K562 (cell line): ENCODE results near the gene SALL3. TPM values are rescaled to one million over a fixed set of nuclear protein-coding genes. Genes with fewer than 3 reads are reported as not detected.

Experiments
- ADNP ChIP-seq: fragments of 200-800 bp; sonication (Bioruptor generic); IDR thresholded peaks from 2 replicates; pipeline ENCODE4 v1.6.1; 2016; ENCODE audit warnings: missing genetic modification characterization, missing compliant biosample characterization
- ATF1 ChIP-seq, 2 experiments: fragments of 450-650 bp in 1 of 2; IDR thresholded peaks; 2 replicates each; pipeline ENCODE4 v1.6.1; 2016; ENCODE audit warnings: missing compliant biosample characterization in 1 of 2, missing genetic modification characterization in 1 of 2
- DDX20 ChIP-seq: fragments of 450-650 bp; IDR thresholded peaks from 2 replicates; pipeline ENCODE4 v1.6.1; 2016; ENCODE audit warnings: missing genetic modification characterization, low read depth, mild to moderate bottlenecking, missing compliant biosample characterization, moderate library complexity
- MAFK ChIP-seq: IDR thresholded peaks from 2 replicates; pipeline ENCODE4 v1.6.1; 2011; ENCODE audit warnings: low read length, improper control_type of control experiment
- PRPF4 ChIP-seq: fragments of 200-400 bp; formaldehyde crosslinking; IDR thresholded peaks from one replicate; pipeline ENCODE4 v1.6.1; 2017; ENCODE audit warnings: low read length, low read depth, mild to moderate bottlenecking; ENCODE audit not compliant: insufficient read depth, poor library complexity, severe bottlenecking
- SETDB1 ChIP-seq: IDR thresholded peaks from one replicate; pipeline ENCODE4 v1.6.1; 2012; ENCODE audit warnings: low read length, control low read depth, inconsistent platforms
- TAF1 ChIP-seq: IDR thresholded peaks from 2 replicates; pipeline ENCODE4 v1.6.1; 2011; ENCODE audit warnings: mild to moderate bottlenecking, low read length, moderate library complexity; ENCODE audit not compliant: insufficient read depth, control insufficient read depth, severe bottlenecking; ENCODE audit errors: extremely low read depth
- ZNF75A ChIP-seq: fragments of 450-650 bp; formaldehyde crosslinking; IDR thresholded peaks from 2 replicates; pipeline ENCODE4 v1.4.0; 2020; ENCODE audit warnings: mild to moderate bottlenecking
- polyA plus RNA-seq, 8 experiments: library from polyadenylated mRNA; depleted of rRNA in 4 of 8; stranded (reverse) in 5 of 8; unstranded in 3 of 8; fragments of >200 nt; fragmentation: Nextera tagmentation in 2 of 8; fragmentation: Illumina TruSeq in 1 of 8; extraction: Ambion mirVana in 2 of 8; extraction: Trizol in 1 of 8; gene quantifications; 2 replicates each; pipeline versions ENCODE4 v1.2.1 to v1.2.3, GENCODE V29; 2011 to 2014; ENCODE audit warnings: inconsistent platforms in 1 of 8, missing spikeins in 1 of 8
- total RNA-seq, 7 experiments: library from RNA; depleted of rRNA in 6 of 7; stranded (reverse); fragments of >200 nt in 6 of 7; fragmentation: Illumina TruSeq in 2 of 7; extraction: Trizol in 2 of 7; gene quantifications; 2 replicates each; pipeline versions ENCODE4 v1.2.1 to v1.2.3, GENCODE V29; 2011 to 2021; ENCODE audit warnings: low replicate concordance in 1 of 7
- TF ChIP-seq, protein P1 (sequence below): fragments of 450-650 bp; IDR thresholded peaks from 2 replicates; pipeline ENCODE4 v1.6.1; 2016; ENCODE audit warnings: antibody characterized with exemption

The SALL3 gene
- total and polyA plus RNA-seq, 9 of the 15 experiments (the other 6 are each of a cell fraction or from before 2014, with no cell fraction given) = not detected

- TF ChIP-seq MAFK (no peak), ATF1 (CRISPR knock-in tag; IDR thresholded peaks at IDR 0.05) (no peak), ATF1 (tag; IDR thresholded peaks at IDR 0.05) (no peak), PRPF4 (no peak), TAF1 (no peak), ZNF75A (no peak), SETDB1 (no peak), ADNP (no peak), DDX20 (tag) (no peak)
- TF ChIP-seq, protein P1, sequence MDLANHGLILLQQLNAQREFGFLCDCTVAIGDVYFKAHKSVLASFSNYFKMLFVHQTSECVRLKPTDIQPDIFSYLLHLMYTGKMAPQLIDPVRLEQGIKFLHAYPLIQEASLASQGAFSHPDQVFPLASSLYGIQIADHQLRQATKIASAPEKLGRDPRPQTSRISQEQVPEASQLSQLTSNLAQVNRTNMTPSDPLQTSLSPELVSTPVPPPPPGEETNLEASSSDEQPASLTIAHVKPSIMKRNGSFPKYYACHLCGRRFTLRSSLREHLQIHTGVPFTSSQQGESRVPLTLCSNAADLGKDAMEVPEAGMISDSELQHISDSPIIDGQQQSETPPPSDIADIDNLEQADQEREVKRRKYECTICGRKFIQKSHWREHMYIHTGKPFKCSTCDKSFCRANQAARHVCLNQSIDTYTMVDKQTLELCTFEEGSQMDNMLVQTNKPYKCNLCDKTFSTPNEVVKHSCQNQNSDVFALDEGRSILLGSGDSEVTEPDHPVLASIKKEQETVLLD = no peak
- TF ChIP-seq, all 486 proteins: peak for 0
Observed at GRCh38 chr18:78971511-78972245, 7.9 kb upstream of the SALL3 start (continued).
